GM18858 (cell line): ENCODE results near the gene TEX9.

ENCODE experiments used
- ATAC-seq: cut with Tn5 transposase; IDR thresholded peaks from one replicate; pipeline ENCODE4 v1.9.1; 2021; ENCODE audit not compliant: unreplicated experiment

The TEX9 gene

GRCh38 chr15:56442354-56442753, 77.1 kb downstream of the TEX9 start:
- ATAC-seq = no peak

- ATAC-seq = no peak
These were observed 80.5 kb downstream of the TEX9 start for GRCh38 chr15:56445746-56446145.

GRCh38 chr15:56454836-56455235, 89.6 kb downstream of the TEX9 start:
- no peak for ATAC-seq

- ATAC-seq = no peak
These were observed 91.0 kb downstream of the TEX9 start for GRCh38 chr15:56456229-56456628.

GRCh38 chr15:56459096-56459495, 93.9 kb downstream of the TEX9 start:
- no peak for ATAC-seq

- no peak for ATAC-seq
These were observed 94.8 kb downstream of the TEX9 start for GRCh38 chr15:56460071-56460470.

- ATAC-seq = no peak
These were observed 95.7 kb downstream of the TEX9 start for GRCh38 chr15:56460947-56461346.

- ATAC-seq = peak; percentile 94
These were observed 99.8 kb downstream of the TEX9 start, which contains the start of gene MNS1 for GRCh38 chr15:56464893-56465520. Gene MNS1, minus strand, starts transcription at chr15:56465137. Its CDS starts 165 bp downstream, at chr15:56464972.

GRCh38 chr15:56467616-56468015, 102.4 kb downstream of the TEX9 start:
- ATAC-seq = no peak

GRCh38 chr15:56468401-56468800, 103.2 kb downstream of the TEX9 start:
- peak; percentile 52 for ATAC-seq

GRCh38 chr15:56469483-56469882, 104.3 kb downstream of the TEX9 start:
- no peak for ATAC-seq

- ATAC-seq = no peak
These were observed 106.3 kb downstream of the TEX9 start for GRCh38 chr15:56471440-56472069.

- ATAC-seq = no peak
These were observed 107.1 kb downstream of the TEX9 start for GRCh38 chr15:56472278-56472677.

- no peak for ATAC-seq
These were observed 107.8 kb downstream of the TEX9 start for GRCh38 chr15:56473017-56473416.

- ATAC-seq = no peak
These were observed 110.1 kb downstream of the TEX9 start for GRCh38 chr15:56475351-56475750.
